Natural killer cell (primary cell): Measurements from ENCODE around the gene NADK2. TPM values are rescaled to one million over a fixed set of nuclear protein-coding genes. Genes with fewer than 3 reads are reported as not detected.
A peak's percentile ranks its signal among the peaks of the same experiment; 100 is the strongest.

ENCODE experiments used
- ATAC-seq, 3 donors: fragments of 150-1000 bp in 2 of 3; fragments of 200-7000 bp in 1 of 3; cut with Tn5 transposase; 1 replicate in 1 of 3; 2 replicates in 2 of 3; pipeline ENCODE4 v1.10.0; 2021; ENCODE audit warnings: mild to moderate bottlenecking in 2 of 3, moderate library complexity in 2 of 3
- DNase-seq, 2 donors: peaks; one replicate each; pipeline versions ENCODE4 v3.0.0 to v3.0.0-alpha.2; 2013 to 2021; ENCODE audit warnings: mixed read lengths in 1 of 2
- H3K27ac ChIP-seq: one replicate; pipeline ENCODE4 v1.5.1; 2013; ENCODE audit warnings: mild to moderate bottlenecking, low read length
- H3K27me3 ChIP-seq: one replicate; pipeline ENCODE4 v1.6.1; 2013; ENCODE audit warnings: low read length; ENCODE audit not compliant: control insufficient read depth, insufficient read depth
- H3K36me3 ChIP-seq: one replicate; pipeline ENCODE4 v1.6.1; 2013; ENCODE audit warnings: low read length; ENCODE audit not compliant: control insufficient read depth, insufficient read depth
- H3K4me1 ChIP-seq: one replicate; pipeline ENCODE4 v1.6.1; 2013; ENCODE audit warnings: low read length; ENCODE audit not compliant: control insufficient read depth, insufficient read depth
- H3K4me3 ChIP-seq: one replicate; pipeline ENCODE4 v1.5.1; 2013; ENCODE audit warnings: low read length
- H3K9me3 ChIP-seq: one replicate; pipeline ENCODE4 v1.6.1; 2013; ENCODE audit warnings: low read length; ENCODE audit not compliant: control insufficient read depth, insufficient read depth
- H3K27ac Mint-ChIP-seq, 2 donors: one replicate each; pipeline ENCODE4 v1.8.0; 2022; ENCODE audit warnings: mild to moderate bottlenecking in 2 of 2, mixed read lengths in 2 of 2, moderate library complexity in 1 of 2
- H3K27me3 Mint-ChIP-seq, 2 donors: one replicate each; pipeline ENCODE4 v1.8.0; 2022; ENCODE audit warnings: low read depth in 2 of 2, mixed read lengths in 2 of 2
- H3K36me3 Mint-ChIP-seq: one replicate; pipeline ENCODE4 v1.8.0; 2022; ENCODE audit warnings: mixed read lengths
- H3K4me1 Mint-ChIP-seq, 2 donors: one replicate each; pipeline ENCODE4 v1.8.0; 2022; ENCODE audit warnings: mixed read lengths in 2 of 2
- H3K4me3 Mint-ChIP-seq: one replicate; pipeline ENCODE4 v1.8.0; 2022; ENCODE audit warnings: mild to moderate bottlenecking, moderate library complexity, mixed read lengths
- H3K9me3 Mint-ChIP-seq, 2 donors: one replicate each; pipeline ENCODE4 v1.8.0; 2022; ENCODE audit warnings: mixed read lengths in 2 of 2
- CTCF ChIP-seq: fragments of 200-600 bp; IDR thresholded peaks from one replicate; pipeline ENCODE4 v1.8.0; 2022; ENCODE audit warnings: antibody characterized with exemption
- WGBS: methylation state at CpG from one replicate; pipeline ENCODE4 v1.1.7; 2013; ENCODE audit warnings: missing lambda C conversion rate; ENCODE audit not compliant: insufficient coverage; 5-methylcytosine and 5-hydroxymethylcytosine counted together
- intact Hi-C: fragments of 100-400 bp; cut with micrococcal nuclease; formaldehyde crosslinking; loops from one replicate; pipeline ENCODE4 v1.14.2; 2022
- total RNA-seq, 4 donors: library from RNA; stranded (reverse); fragments of 120-200 nt in 1 of 4; gene quantifications; one replicate each; pipeline versions ENCODE4 v1.2.3 to v1.2.4, GENCODE V29; 2013 to 2022

The NADK2 gene
- total RNA-seq, 3 donors from 2014 or later (not counting 1 experiment from before 2014, with no cell fraction given): 13.1 to 16.2 (median 14.3) TPM

GRCh38 chr5:36177715-36178523 lies 63.8 kb downstream of the NADK2 start:
- peaks cover 73% of the 10 kb centered on the region for H3K36me3 ChIP-seq
- H3K4me3 ChIP-seq: no peak overlapping the region
- intact Hi-C loops: no loop called here
- no peaks in the 10 kb centered on the region for H3K27me3 Mint-ChIP-seq
- 96% methylated on average over 2 of the region's 2 CpGs for WGBS
- no peak overlapping the region for H3K4me3 Mint-ChIP-seq
- no peak overlapping the region for H3K27ac ChIP-seq
- no peaks in the 10 kb centered on the region for H3K27me3 ChIP-seq
- TF ChIP-seq CTCF: peak; percentile 9
- DNase-seq (no peak), ATAC-seq (no peak)
- no peak overlapping the region for H3K27ac Mint-ChIP-seq
- no peaks in the 10 kb centered on the region for H3K4me1 Mint-ChIP-seq
- H3K4me1 ChIP-seq: no peaks in the 10 kb centered on the region
- no peaks in the 10 kb centered on the region for H3K9me3 ChIP-seq
- H3K36me3 Mint-ChIP-seq: peaks cover 38% of the 10 kb centered on the region
- no peaks in the 10 kb centered on the region for H3K9me3 Mint-ChIP-seq

- Histone ChIP-seq H3K36me3 (peaks cover 75% of the 10 kb centered on the region), H3K27ac (no peak overlapping the region), H3K27me3 (no peaks in the 10 kb centered on the region), H3K9me3 (no peaks in the 10 kb centered on the region), H3K4me3 (no peak overlapping the region), H3K4me1 (no peaks in the 10 kb centered on the region)
- H3K27me3 Mint-ChIP-seq: no peaks in the 10 kb centered on the region
- intact Hi-C loops: no loop called here
- no CpG with 5 or more reads among the region's 2 CpGs for WGBS
- DNase-seq (no peak), ATAC-seq (no peak)
- H3K27ac Mint-ChIP-seq: no peak overlapping the region
- peaks cover 38% of the 10 kb centered on the region for H3K36me3 Mint-ChIP-seq
- no peak for TF ChIP-seq CTCF
- H3K9me3 Mint-ChIP-seq: no peaks in the 10 kb centered on the region
- no peaks in the 10 kb centered on the region for H3K4me1 Mint-ChIP-seq
- H3K4me3 Mint-ChIP-seq: no peak overlapping the region
These were observed 64.6 kb downstream of the NADK2 start for GRCh38 chr5:36177154-36177553.

GRCh38 chr5:36175043-36175442 lies 66.7 kb downstream of the NADK2 start:
- H3K4me1 ChIP-seq: no peaks in the 10 kb centered on the region
- H3K27me3 ChIP-seq: no peaks in the 10 kb centered on the region
- H3K27ac ChIP-seq: no peak overlapping the region
- DNase-seq: no peak
- H3K36me3 ChIP-seq: peaks cover 77% of the 10 kb centered on the region
- Mint-ChIP-seq H3K27me3 (no peaks in the 10 kb centered on the region), H3K4me1 (no peaks in the 10 kb centered on the region), H3K9me3 (no peaks in the 10 kb centered on the region), H3K36me3 (peaks cover 40% of the 10 kb centered on the region), H3K4me3 (no peak overlapping the region), H3K27ac (no peak overlapping the region)
- TF ChIP-seq CTCF: no peak
- WGBS: 99% methylated on average over 4 of the region's 5 CpGs
- ATAC-seq: no peak
- no peak overlapping the region for H3K4me3 ChIP-seq
- H3K9me3 ChIP-seq: no peaks in the 10 kb centered on the region
- intact Hi-C loops: no loop called here

GRCh38 chr5:36174119-36174518 lies 67.6 kb downstream of the NADK2 start:
- Mint-ChIP-seq H3K36me3 (peaks cover 33% of the 10 kb centered on the region), H3K27ac (no peak overlapping the region), H3K4me1 (no peaks in the 10 kb centered on the region), H3K4me3 (no peak overlapping the region), H3K9me3 (no peaks in the 10 kb centered on the region), H3K27me3 (no peaks in the 10 kb centered on the region)
- H3K27ac ChIP-seq: no peak overlapping the region
- no peaks in the 10 kb centered on the region for H3K4me1 ChIP-seq
- no peak for TF ChIP-seq CTCF
- no peak for DNase-seq
- peaks cover 73% of the 10 kb centered on the region for H3K36me3 ChIP-seq
- no peak overlapping the region for H3K4me3 ChIP-seq
- 100% methylated on average over 2 of the region's 3 CpGs for WGBS
- no peaks in the 10 kb centered on the region for H3K9me3 ChIP-seq
- intact Hi-C loops: no loop called here
- no peaks in the 10 kb centered on the region for H3K27me3 ChIP-seq
- no peak for ATAC-seq
